ENCODE results near the gene OR8B3. TPM values are rescaled to one million over a fixed set of nuclear protein-coding genes. Genes with fewer than 3 reads are reported as not detected.
"Not testable (repeated sequence)": the region's sequence is repeated elsewhere in the genome, so short reads cannot be mapped to it uniquely, and the experiment has no call there.

Gene OR8B3
- total RNA-seq, 1 donor from 2014 or later = not detected

DNA sequence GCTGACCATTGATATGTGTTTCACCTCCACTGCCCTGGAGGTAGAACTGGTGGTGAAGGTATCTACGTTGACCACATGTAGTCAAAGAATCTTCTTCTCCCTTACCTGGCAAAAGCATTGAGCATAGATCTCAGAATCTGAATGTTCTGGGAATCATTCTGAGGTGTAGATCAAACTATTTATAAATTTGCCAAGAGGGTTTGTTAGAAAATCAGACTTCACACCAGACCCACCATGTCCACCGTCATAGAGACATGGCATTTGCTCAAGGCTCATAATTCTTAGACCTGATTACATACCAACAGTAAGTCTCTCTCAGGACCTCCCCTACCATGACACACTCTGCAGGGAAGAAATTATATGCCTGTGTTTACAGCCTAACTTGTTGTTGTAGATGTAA, 14.4 kb downstream of the OR8B3 start, which contains the start of gene OR8B2:
TSS of gene OR8B2 (minus strand) at position 101 of the 400 bp plus-strand sequence. CDS start 1,156 bp downstream, outside the sequence.
- ATAC-seq (ENCODE audit: poor library complexity) (no peak), DNase-seq (no peak)
- intact Hi-C loops (cut with DNase I) = no loop called here

DNA sequence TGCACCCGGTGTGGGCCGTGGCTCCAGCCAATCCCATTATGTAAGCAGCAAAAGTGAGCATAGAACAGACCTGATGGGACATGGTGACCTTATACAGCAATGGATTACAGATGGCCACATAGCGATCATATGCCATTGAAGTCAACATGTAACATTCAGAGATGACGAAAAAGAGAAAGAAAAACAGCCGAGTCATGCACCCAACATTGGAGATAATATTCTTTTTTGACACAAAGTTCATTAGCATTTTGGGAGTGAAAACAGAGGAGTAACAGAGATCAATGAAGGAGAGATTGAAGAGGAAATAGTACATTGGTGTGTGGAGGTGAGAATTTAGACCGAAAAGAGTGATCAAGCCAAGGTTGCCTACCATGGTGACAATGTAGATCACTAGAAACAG, 16.0 kb downstream of the OR8B3 start:
- ATAC-seq (ENCODE audit: poor library complexity); intact Hi-C loops (cut with DNase I); DNase-seq: not testable (repeated sequence)

DNA sequence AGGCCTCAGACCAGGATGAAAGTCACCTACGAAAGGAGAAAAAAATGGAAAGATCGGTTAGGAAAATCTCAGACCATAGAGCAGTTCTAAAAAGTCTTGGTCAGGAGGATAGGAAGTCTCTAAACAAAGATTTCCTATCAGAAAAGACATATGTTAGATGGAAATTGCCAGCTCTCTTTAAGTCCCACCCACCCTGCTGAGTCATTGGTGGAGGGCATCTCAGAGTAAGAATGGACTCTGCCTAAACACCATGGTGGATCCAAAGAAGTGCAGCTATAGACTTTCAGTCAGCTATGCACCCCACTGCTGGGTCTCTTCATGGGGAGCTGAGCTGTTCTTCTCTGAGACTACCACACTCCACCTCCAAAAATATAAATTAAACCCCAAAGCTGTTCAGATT, 18.2 kb downstream of the OR8B3 start:
- intact Hi-C loops (cut with DNase I) = no loop called here
- no peak for DNase-seq
- no peak for ATAC-seq (ENCODE audit: poor library complexity)

DNA sequence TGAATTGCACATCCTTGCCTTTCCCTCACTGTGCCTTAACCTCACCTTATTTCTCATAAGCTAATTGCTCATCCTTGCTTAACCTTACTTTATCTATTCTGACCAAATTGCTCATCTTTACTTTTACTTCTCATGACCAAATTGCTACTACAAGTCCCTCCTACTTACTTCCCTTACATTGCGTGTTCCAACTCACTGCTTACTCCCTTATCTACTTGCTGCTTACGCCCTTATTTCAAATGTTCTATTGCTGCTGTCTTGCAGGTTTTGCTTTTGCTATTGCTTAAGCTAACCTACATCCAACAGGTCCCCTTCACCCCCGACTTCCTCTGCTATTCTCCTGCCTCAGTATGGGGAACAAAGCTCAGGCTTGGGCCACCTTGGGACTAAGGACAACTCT, 22.5 kb downstream of the OR8B3 start:
- no peak for ATAC-seq (ENCODE audit: poor library complexity)
- intact Hi-C loops (cut with DNase I) = no loop called here
- DNase-seq = no peak

DNA sequence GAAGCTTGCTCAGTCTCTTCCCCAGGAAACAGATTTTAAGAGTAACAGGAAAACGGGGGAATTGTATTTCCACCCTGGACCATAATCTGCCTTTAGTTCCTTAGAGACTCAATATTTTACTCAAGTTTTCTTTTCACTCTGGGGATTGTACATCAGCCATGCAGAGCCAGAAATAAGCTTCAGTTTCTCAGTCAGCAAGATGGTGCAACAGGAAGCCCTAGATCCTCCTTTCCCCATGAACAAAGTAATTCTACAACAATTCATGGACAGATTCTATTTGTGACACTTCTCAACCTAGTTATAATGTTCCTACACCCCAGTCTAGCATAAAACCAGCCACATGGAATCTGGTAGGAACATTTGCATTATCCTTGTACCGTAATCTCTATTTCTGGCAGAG, 39.3 kb downstream of the OR8B3 start:
- intact Hi-C loops (cut with DNase I) = no loop called here
- DNase-seq = no peak
- ATAC-seq (ENCODE audit: poor library complexity) = no peak

DNA sequence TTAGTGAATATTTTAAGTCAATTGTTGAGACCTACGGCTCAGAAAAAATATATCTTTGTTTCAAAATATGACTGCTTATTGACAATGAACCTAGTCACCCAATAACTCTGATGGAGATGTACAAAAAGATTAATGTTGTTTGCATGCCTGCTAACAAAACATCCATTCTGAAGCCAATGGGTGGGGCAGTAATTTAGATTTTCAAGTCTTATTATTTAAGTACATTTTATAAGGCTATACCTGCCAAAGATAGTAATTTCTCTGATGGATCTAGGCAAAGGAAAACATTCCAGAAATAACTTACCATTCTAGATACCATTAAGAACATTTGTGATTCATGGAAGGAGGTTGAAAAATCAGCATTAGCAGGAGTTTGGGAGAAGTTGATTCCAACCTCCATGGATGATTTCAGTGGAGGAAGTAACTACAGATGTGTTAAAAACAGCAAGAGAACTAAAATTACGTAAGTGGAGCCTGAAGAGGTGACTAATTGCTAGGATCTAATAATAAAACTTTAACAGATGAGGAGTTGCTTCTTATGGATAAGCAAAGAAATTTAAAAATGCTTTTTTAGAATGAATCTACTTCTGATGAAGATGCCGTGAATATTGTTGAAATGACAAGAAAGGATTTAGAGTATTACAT, 52.4 kb downstream of the OR8B3 start:
- ATAC-seq (ENCODE audit: poor library complexity) (no peak), DNase-seq (no peak)
- intact Hi-C loops (cut with DNase I) = no loop called here

Other genes starting within 250 kb of the OR8B3 start
- gene OR10D3, start 215.7 kb downstream of the OR8B3 start, total RNA-seq = not detected
- gene OR8G1, start 157.9 kb downstream of the OR8B3 start, total RNA-seq = not detected
- gene OR8G5, start 142.6 kb downstream of the OR8B3 start, total RNA-seq = not detected
- gene OR8D1, start 85.1 kb downstream of the OR8B3 start, total RNA-seq = not detected
- gene OR8D2, start 78.8 kb downstream of the OR8B3 start, total RNA-seq = not detected
- not detected for gene OR8B2, start 14.5 kb downstream of the OR8B3 start, total RNA-seq
- not detected for gene OR8B4, start 25.8 kb upstream of the OR8B3 start, total RNA-seq
- not detected for gene OR8B8, start 46.7 kb upstream of the OR8B3 start, total RNA-seq
- gene OR8B12, start 144.6 kb upstream of the OR8B3 start, total RNA-seq = not detected
- not detected for gene OR8A1, start 171.0 kb upstream of the OR8B3 start, total RNA-seq
- not detected for gene PANX3, start 212.4 kb upstream of the OR8B3 start, total RNA-seq
- 18.2 TPM for gene TBRG1, start 223.8 kb upstream of the OR8B3 start, total RNA-seq

Measured in Right ventricle myocardium superior (tissue), 1 donor.